22Rv1 (cell line): ENCODE results near the gene FSIP1.

ENCODE experiments used
- ZFX ChIP-seq: fragments of 450-650 bp; IDR thresholded peaks from 2 replicates; pipeline ENCODE4 v1.6.1; 2017; ENCODE audit warnings: antibody characterized with exemption, borderline replicate concordance
- TF ChIP-seq, protein P1 (sequence below): fragments of 450-650 bp; IDR thresholded peaks from 2 replicates; pipeline ENCODE4 v1.5.1; 2017; ENCODE audit warnings: mild to moderate bottlenecking

GRCh38 chr15:39593656-39594445, 188.8 kb downstream of the FSIP1 start:
- TF ChIP-seq, protein P1, sequence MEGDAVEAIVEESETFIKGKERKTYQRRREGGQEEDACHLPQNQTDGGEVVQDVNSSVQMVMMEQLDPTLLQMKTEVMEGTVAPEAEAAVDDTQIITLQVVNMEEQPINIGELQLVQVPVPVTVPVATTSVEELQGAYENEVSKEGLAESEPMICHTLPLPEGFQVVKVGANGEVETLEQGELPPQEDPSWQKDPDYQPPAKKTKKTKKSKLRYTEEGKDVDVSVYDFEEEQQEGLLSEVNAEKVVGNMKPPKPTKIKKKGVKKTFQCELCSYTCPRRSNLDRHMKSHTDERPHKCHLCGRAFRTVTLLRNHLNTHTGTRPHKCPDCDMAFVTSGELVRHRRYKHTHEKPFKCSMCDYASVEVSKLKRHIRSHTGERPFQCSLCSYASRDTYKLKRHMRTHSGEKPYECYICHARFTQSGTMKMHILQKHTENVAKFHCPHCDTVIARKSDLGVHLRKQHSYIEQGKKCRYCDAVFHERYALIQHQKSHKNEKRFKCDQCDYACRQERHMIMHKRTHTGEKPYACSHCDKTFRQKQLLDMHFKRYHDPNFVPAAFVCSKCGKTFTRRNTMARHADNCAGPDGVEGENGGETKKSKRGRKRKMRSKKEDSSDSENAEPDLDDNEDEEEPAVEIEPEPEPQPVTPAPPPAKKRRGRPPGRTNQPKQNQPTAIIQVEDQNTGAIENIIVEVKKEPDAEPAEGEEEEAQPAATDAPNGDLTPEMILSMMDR: no peak
- no peak for TF ChIP-seq ZFX
